PC-3 (cell line): ENCODE measurements around the gene OR10G4.

Source experiments
- EZH2 ChIP-seq: fragments of 300-600 bp; sonication (generic); IDR thresholded peaks from one replicate; pipeline ENCODE4 v1.6.1; 2017; ENCODE audit warnings: antibody characterized with exemption, mild to moderate bottlenecking, low read length; ENCODE audit not compliant: unreplicated experiment
- TF ChIP-seq, protein P1 (sequence below): fragments of 300-600 bp; sonication (generic); conservative IDR thresholded peaks from 2 replicates; pipeline ENCODE4 v1.5.1; 2017; ENCODE audit warnings: antibody characterized with exemption, low read depth, mild to moderate bottlenecking, low read length

DNA sequence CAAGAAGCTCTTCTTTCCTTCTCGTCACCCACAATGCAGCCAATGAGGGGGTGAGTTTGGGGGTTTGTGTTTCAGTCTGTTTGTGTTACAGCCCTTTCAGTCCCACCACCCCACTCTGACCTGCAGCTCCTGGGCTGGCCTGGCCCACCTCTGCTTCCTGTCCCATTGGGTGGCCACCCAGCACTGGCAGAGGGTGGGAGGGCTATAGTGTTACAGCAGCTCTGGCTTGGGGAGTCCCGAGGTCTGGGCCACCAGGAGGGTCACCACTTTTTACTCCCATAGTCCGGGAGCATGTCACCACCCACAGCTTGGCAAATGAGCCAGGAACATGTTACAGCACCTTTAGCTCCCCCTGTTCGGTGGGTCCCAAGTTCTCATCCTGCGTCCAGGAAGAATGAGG lies 33.5 kb upstream of the OR10G4 start:
- TF ChIP-seq EZH2 = no peak
- TF ChIP-seq, protein P1, sequence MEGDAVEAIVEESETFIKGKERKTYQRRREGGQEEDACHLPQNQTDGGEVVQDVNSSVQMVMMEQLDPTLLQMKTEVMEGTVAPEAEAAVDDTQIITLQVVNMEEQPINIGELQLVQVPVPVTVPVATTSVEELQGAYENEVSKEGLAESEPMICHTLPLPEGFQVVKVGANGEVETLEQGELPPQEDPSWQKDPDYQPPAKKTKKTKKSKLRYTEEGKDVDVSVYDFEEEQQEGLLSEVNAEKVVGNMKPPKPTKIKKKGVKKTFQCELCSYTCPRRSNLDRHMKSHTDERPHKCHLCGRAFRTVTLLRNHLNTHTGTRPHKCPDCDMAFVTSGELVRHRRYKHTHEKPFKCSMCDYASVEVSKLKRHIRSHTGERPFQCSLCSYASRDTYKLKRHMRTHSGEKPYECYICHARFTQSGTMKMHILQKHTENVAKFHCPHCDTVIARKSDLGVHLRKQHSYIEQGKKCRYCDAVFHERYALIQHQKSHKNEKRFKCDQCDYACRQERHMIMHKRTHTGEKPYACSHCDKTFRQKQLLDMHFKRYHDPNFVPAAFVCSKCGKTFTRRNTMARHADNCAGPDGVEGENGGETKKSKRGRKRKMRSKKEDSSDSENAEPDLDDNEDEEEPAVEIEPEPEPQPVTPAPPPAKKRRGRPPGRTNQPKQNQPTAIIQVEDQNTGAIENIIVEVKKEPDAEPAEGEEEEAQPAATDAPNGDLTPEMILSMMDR = no peak
